ENCODE data around the gene CLMP.

Gene CLMP, protein sequence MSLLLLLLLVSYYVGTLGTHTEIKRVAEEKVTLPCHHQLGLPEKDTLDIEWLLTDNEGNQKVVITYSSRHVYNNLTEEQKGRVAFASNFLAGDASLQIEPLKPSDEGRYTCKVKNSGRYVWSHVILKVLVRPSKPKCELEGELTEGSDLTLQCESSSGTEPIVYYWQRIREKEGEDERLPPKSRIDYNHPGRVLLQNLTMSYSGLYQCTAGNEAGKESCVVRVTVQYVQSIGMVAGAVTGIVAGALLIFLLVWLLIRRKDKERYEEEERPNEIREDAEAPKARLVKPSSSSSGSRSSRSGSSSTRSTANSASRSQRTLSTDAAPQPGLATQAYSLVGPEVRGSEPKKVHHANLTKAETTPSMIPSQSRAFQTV

DNA sequence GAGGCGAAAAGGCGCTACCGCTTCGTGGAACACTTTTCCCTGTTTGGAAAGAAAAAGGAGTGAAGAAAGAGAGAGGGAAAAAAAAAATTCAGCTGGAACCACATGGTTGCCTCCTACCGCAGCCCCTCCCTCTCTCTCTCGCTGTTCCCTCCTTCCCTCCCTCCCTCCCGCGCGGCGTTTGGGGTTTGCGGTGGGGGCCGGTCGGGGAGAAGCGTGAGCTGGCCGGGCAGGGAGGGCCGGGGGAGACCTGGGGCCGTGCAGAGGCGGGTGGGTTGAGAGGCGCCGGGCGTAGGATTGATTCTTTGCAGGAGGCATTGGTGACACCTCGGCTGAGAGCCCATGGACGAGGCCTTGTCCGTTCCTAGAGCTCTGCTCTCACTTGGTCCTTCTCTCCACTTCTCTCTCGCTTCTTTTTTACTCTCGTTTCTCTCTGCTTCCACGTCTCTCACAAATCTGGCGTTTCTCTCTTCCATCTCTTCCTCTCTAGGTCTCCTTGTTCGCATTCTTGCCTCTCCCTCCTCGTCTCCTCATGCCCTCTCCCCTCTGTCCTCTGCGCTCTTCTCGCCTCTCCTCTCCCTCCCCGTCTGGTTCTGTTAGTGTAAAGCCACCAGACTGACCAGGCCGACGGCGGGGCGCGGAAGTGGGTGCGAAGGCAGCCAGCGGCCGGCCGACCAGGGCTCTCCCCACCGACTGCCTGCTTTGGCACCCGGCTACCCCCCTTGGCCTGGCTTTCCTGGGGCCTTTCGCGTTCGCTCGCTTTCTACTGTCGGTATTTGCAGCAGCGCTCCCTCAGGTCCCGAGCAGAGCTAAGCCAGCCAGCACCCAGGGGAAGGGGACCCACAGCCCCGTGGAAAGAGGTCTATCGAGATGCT lies at the start of gene CLMP:
Gene CLMP, minus strand, starts transcription at position 61 of the 872 bp plus-strand sequence. CDS start 308 bp downstream, outside the sequence.
- DNase-seq: peak; percentile 32

DNA sequence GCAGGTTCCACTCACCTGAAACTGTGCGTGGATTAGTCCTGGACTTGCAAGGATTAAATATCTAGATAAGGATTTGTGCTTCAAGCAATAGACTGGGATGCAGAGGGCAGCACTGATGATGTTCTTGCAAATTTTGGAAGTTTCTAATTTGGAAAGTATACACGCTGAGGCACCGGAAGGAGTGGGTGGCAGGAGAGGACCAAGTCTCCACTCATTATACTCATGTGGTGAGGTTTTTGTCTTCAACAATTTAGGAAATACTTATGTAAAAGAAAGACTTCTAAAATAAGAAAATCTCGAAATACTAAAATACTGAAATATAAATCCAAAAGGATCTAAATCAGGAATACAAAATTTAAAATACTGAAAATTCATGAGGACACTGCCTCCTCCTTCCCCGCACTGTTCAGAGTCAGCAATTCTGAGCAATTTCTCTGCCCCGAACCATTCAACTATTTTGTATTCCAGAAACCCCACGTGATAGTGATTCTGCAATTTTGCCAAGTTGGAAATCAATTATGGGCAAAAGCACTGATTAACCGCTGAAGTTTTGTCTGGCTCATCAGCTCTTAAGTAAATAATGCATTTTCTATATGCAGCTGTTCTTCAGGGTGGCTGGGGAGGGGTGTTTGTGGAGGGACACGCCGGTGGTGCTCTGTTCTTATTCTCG lies 47.0 kb upstream of the CLMP start:
- DNase-seq: no peak

DNA sequence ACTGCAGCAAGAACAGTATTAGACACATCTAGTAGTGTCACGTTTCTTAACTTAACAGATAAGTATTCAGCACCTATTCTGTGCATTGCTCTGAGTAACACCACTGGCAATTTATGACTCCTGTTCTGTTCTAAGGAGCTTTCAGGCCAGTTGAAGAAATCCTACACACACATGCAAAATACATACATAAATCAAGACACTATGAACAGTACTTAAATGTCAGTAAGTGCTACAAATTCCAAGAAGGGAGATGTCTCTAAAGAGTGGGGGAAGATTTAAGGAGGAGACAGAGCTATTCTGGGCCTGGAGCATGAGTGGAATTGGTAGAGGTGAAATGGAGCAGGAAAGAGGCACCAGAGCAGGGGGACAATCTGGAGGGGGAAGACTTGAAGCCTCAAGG lies 46.2 kb upstream of the CLMP start:
- DNase-seq: no peak

DNA sequence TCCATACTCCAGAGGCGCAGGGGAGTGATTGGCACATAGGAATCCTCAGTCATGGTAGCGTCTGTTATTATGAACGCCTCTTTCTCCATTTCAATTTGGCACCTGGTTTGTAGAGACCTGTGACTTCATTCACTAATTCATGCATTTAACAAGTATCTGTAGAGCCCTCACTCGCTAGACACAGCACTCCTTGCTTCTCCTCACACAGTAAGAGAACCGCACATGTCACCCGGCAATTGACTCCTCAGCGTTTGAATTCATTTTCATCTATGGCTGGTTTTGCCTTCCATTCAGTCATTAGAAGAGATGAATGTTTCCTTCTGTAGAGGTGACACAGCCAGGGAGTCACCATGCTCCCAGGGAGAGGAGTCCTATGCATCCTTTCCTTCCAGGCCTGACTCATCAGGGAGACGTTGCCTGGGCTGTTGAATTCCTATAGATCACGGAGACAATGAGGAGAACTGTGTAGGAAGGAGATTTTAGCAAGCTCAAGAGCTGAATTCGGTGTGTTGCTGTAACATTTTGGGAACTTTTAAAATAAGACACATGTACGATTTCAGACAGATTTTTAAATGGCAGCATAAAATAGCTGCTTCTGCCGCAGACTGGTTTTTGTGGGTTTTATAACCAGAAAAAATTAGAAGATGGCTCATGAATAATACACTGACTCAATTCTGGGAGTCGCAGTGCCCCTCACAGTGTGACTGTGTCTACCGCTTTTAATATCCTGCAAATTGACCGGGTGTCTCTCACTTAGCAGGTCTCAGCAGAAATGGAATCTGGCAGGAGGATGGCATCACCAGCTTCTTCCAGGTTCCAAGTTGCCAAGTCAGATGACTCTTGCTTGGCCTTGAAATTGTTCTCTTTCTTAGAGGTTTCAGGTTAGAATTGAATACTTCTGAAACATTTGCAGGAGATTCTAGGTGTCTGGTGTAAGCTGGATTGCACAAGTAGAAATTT lies 44.4 kb upstream of the CLMP start:
- DNase-seq: no peak

DNA sequence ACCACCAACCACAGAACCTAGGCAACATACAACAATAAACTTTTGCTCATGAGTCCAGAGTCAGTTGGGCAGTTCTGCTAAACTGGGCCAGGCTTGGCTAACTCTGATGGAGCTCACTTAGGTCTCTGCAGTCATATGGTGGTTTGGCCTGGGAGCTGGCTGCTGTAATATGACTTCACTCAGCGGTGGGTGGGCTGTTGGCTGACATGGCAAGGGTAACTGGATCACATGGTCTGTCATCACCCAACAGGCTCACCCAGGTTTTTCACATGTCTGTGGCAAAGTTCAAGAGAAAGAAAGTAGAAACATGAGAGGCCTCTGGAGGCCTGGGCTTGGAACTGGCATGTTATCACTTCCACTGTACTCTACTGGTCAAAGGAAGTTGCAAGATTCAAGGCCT lies 43.2 kb upstream of the CLMP start:
- no peak for DNase-seq

DNA sequence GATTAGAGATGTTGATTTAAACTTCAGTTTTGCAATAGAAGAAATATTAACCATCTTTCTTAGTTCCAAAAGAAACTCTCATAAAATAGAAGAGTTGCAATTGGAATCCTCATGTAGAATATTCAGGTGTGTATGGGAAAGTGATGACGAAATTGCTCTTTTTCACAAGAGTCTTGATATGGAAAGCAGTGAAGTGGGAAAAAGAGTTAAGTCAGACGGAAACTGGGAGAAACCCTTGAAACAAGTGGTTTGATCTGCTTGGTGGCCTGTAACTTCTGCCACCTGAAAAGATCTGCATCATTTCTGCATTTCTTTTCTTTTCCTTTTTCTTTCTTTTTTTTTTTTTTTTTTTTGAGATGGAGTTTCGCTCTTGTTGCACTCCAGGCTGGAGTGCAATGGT lies 41.8 kb upstream of the CLMP start:
- no peak for DNase-seq

DNA sequence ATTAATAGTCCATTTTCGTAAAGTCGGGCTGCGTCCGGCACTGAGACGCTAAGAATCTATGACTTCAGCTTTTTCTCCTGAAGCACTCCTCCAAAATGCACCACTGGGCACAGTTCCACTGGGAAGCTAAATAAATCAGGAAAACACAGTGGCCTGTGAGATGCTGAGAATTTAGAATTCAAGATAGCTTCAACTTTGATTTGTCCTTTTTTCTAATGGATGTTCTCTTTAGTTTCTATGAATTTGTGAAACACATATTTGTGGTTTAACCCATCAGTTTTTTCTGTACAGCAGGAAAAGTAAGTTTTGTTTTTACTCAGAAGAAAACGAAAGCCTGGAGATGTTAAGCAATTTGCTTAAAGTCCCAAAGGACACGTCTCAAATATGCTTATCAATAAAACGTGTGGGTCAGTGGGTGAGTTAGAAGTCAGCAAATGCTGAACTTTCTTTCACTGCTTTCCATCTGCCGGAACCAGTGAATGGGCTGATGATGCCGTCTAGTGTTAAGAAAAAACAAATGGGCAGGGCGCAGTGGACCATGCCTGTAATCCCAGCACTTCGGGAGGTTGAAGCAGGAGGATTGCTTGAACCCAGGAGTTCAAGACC lies 40.7 kb upstream of the CLMP start:
- no peak for DNase-seq

DNA sequence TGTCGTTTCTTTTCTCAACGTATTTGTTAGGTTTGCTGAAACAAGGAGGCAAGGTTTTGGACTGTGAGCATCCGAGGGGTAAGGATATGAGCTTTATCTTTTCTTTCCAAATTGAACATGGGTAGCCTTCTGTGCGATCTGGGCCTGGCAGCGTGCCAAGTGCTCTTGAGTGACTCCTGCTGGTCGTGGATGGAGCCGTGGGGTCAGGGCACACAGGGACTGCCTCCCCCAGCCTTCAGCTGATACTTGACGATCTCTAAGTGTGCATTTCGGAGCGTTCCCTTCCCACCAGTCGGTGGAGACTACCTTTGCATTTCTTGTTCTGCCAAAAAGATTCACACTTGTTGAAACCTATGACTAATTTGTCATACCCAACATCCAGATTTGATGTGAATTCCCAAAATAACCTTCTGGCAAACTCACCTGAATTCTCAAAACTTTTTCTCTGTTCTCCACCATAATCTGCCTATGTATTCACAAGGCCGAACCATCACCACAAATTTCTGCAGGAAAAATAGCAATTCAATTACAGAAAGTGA lies 40.1 kb upstream of the CLMP start:
- DNase-seq: no peak

DNA sequence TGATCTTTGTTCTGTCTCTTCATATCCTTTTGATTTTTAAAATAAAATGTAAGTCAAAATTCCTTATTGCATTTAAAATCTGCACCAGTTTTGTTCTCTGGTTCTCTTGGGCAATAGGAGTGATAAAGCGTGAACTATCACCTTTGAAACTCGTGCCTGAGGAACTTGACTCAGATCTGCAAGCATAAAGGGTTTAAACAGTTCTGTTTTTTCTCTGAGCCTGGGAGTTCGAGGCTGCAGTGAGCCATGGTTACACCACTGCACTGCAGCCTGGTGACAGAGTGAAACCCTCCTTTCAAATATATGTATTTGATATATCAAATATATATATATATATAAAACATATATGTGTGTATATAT lies 38.9 kb upstream of the CLMP start:
- no peak for DNase-seq

DNA sequence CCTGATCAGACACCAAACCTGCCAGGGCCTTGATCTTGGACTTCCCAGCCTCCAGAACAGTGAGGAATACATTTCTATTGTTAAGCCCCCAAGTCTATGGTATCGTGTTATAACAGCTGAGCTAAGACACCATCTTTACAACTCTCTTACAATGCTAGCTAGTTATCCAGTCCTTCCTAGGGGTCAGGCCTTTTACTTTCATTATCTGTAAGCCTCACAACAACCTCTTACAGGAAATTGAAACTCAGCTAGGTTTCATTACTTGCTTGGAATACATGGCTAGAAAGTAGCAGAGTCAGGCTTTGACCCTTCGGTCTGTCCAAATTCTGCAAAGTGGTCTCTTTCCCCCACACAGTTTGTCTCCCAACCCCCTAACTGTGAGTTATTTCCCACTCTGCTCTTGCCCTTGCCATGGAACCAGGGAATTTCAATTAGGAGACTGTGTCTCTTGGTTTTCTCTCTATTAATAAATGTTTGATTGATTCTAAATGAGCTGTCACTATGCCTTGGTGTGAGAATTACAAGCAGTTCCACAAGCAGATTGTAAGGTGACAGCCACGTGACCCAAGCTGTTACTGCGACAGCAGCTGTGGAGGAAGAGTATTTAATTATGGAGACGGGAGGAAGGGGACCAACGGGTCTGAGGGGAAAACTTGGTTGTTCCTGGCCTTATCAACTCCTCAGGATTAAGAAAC lies 38.4 kb upstream of the CLMP start:
- DNase-seq: no peak

DNA sequence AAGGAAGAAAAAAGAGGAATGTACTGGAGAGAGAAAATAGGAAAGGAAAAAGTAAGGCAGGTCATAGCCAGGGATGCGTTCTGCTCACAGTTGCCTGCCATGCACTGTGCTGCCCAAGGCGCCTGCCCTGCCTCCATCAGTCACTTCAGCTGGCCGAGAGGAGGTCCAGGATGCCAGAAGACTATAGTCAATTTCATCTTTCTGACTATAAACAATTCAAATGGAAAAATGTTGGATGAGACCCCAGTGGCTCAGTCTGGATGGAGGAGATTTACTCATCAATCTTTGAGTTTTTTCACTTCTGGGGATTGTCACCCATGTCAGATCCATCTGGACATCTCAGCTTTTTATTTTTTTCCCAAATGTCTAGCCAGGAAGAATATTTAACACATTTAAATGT lies 36.7 kb upstream of the CLMP start:
- DNase-seq: no peak

DNA sequence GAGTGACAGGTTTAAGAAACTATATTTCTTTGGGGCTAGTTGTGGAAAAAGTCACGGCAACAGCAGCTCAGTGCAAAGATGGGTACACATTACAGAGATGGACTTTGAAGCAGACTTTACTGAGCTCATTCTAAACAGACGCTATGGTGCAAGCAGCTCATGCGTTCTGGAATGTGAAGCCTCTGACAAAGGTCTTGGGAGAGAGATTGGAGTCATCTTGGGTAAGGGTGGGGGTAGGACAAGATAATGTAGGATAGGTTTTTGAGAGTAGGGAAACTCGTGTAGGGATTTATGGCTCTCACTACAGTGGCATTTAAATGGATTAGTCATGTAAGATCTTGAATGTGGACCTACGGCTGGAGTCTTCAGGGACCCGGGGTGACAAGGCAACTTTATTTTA lies 36.2 kb upstream of the CLMP start:
- no peak for DNase-seq

DNA sequence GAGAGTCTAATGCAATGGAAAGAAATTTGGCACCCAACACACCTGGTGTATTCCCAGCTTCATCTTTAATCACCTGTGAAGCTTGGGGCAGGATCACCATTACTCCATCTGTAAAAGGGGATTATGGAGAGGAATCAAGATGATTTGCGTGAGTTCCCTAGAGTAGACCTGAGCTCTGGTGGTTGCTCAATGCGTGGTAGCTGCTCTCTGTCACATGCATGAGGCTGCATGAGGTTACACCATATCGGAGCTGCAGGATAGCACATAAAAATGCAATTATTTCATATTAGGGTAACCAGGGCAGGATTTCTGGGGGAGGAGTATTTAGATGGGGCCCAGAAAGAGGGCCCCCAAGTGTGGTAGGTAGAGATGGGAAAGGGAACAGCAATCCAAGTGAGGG lies 35.3 kb upstream of the CLMP start:
- no peak for DNase-seq

DNA sequence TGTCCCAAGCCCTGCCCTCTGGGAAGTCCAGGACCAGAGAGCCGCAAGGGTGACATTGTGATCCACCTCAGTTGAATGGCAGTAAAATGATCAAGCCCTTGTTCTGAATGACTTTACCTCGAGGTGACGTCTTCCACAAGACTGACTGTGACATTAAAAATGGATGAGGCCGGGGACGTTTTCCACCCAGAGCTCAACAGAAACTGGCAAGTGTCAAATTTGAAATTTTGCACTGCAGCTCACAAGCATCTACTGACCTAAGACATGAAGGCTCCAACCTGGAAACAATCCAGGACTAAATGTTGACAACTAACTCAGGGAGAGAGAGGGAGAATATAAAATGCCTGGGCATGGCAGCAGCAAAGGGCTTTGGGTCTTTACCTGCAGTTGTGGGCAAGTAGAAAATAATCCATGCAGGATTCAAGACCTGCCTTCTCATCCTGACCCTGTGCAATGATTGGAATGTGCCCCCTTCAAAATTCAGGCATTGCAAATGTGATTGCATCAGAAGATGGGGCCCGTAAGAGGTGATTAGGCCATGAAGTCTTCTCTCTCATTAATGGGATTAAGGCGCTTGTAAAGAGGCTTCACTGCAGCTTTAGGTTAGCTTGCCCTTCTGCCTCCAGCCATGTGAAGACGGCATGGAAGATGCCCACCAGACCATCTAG lies 33.6 kb upstream of the CLMP start:
- DNase-seq: no peak

DNA sequence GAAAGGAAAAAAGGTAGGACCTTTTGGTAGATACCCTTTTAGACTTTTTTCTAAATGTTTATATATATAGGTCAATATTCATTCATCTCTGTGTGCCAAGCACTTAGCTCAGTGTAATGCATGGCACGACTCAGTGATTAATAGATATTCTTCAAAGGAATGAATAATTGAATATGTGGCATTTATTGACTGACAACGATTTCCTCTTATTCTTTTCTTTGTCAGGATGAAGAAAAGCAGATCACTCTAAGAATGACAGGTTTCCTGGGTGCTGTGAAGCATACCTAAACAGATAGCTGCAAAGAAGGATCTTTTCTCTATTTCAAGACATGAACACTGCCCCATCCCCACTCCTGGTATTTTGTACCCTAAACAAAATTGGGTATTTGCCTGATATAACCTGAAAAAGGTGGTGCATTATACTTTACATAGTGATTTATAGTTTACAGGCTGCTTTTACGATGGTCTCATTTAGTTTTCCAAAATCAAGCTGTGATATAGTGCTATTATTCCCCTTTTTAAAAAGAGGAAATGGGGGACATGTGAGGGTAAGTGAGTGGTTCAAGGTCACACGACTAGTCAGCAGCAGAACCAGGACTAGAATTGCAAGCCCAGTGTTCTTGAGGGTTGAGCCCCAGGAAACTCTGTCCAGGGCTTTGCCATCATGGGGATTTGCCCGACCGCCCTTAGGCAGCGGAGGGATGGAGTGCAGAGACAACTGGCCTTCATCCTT lies 32.9 kb upstream of the CLMP start:
- no peak for DNase-seq

DNA sequence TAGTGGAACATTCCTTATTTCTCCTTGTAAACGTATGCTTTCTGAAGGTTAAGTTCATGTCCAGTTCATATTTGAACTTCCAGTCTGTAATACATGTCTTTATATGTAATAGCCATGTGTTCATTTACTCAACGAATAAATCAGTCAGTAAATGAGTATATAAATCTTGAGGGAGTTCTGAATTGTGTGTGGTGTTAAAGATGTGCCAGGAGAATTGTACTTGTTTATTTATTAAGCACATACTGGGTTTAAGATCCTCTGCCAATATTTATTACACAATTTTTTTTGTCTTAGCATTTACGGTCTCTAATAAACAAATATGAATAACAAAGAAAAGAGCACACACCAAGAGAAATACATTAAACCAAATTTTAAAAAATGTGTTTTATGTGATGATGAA lies 26.5 kb upstream of the CLMP start:
- DNase-seq: no peak

DNA sequence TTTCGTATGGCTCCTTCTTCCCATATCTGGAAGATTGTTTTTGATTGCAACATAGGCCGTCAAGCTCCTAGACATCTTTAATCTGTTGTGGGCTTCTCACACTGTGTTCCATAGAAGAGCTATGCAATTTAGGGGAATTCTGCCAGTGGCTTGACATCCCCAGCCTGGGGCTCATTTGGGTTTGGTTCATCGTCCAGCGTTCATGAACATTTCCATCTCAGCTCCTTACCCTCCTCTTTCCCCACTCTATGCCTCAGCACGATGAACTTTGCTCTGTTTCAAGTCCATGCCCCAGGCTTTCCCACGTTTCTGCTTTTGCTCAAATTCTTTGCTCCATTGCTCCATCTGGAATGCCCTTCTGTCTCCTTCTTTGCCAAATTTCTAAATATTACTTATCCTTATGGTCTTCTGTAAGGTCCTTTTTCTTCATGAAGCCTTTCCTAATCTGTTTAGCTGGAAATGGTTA lies 26.1 kb upstream of the CLMP start:
- DNase-seq: no peak

DNA sequence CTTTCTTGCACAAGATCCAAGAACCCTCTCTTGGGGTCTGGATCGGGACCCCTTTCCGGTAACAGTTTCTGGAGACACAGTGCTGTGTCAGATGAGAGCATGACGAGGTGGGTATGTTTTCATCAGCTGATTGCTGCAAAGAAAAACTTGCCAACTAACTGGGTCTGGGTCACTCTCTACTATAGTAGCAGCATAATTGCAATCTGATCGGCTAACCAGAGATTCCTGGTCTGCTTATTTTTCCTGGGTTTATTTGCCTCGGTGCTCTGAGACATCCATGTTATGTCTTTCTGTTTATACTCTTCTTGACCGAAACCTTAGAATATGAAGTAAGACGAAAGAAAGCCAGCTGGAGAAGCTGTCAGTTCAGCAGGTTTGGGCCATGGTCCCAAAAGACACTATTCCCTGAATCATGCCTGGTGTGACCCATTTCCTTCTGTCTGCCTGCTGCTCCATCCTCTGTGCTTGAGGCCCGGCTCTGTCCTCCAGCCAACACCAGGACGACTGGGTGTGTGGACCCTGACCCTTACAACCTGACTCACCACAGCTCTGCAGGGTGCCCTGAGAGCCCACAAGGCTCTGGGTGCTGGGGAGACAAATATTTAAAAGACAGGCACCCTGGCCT lies 24.1 kb upstream of the CLMP start:
- DNase-seq: no peak

DNA sequence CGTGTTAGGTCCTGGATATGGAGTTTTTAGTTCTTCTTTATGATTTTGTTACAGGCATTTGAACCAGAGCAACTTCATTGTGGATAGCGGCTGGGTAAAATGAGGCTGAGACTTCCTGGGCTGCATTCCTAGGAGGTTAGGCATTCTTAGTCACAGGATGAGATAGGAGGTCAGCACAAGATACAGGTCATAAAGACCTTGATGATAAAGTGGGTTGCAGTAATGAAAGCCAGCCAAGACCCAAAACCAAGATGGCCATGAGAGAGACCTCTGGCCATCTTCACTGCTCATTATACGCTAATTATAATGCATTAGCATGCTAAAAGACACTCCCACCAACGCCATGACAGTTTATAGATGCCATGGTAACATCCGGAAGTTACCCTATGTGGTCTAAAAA lies 23.4 kb upstream of the CLMP start:
- DNase-seq: no peak
